Panc1 (cell line): ENCODE measurements around the gene SH2D5. TPM values are rescaled to one million over a fixed set of nuclear protein-coding genes. Genes with fewer than 3 reads are reported as not detected.
A peak's percentile ranks its signal among the peaks of the same experiment; 100 is the strongest.

Experiments used
- ATAC-seq: fragments of 200-7000 bp; cut with Tn5 transposase; 2 replicates; pipeline ENCODE4 v1.9.1; 2020; ENCODE audit warnings: mild to moderate bottlenecking, moderate library complexity
- BruUV-seq: library from RNA; stranded (reverse); fragments of 400-500 nt; replicated peaks from 2 replicates; lab custom pipeline; 2021; lab: Mats Ljungman, UMichigan
- CTCF ChIA-PET: fragments of 300-600 bp; sonication (Branson Sonifier 250); formaldehyde crosslinking; loops from one replicate; lab custom pipeline; 2022; ENCODE audit warnings: antibody characterized with exemption; lab: Charles Lee
- POLR2A ChIA-PET: fragments of 300-600 bp; sonication (Branson Sonifier 250); formaldehyde crosslinking; loops from one replicate; lab custom pipeline; 2022; ENCODE audit warnings: antibody characterized with exemption; lab: Charles Lee
- DNase-seq: peaks from one replicate; pipeline ENCODE4 v3.0.0-alpha.2; 2010; ENCODE audit warnings: low read depth, low spot score
- H3K27ac ChIP-seq: 2 replicates; pipeline ENCODE4 v1.5.1; 2011; ENCODE audit warnings: mild to moderate bottlenecking, low read length, inconsistent platforms
- H3K27me3 ChIP-seq: fragments of 200-500 bp; sonication (Bioruptor generic); 2 replicates; pipeline ENCODE4 v1.6.0; 2014; ENCODE audit warnings: low read length, inconsistent platforms; ENCODE audit not compliant: control insufficient read depth, insufficient read depth
- H3K36me3 ChIP-seq: fragments of 200-500 bp; sonication (Bioruptor generic); 2 replicates; pipeline ENCODE4 v1.5.1; 2014; ENCODE audit warnings: inconsistent platforms, mild to moderate bottlenecking, low read length, moderate library complexity; ENCODE audit not compliant: control insufficient read depth, insufficient read depth
- H3K4me1 ChIP-seq: 2 replicates; pipeline ENCODE4 v1.5.1; 2011; ENCODE audit warnings: inconsistent platforms, mild to moderate bottlenecking, low read length, moderate library complexity; ENCODE audit not compliant: control insufficient read depth, insufficient read depth
- H3K4me3 ChIP-seq, 2 experiments: 2 replicates each; pipeline ENCODE4 v1.5.1; 2011 to 2012; ENCODE audit warnings: low read depth in 2 of 2, low read length in 2 of 2, mild to moderate bottlenecking in 2 of 2, inconsistent platforms in 1 of 2, moderate library complexity in 1 of 2
- H3K9me3 ChIP-seq: fragments of 200-500 bp; sonication (Bioruptor generic); 2 replicates; pipeline ENCODE4 v1.5.1; 2014; ENCODE audit warnings: low read depth, mild to moderate bottlenecking, inconsistent platforms, low read length, moderate library complexity; ENCODE audit not compliant: control insufficient read depth, insufficient read depth
- POLR2AphosphoS5 ChIP-seq: IDR thresholded peaks from 2 replicates; pipeline ENCODE4 v1.6.1; 2012; ENCODE audit warnings: mild to moderate bottlenecking, low read depth, low read length, moderate library complexity
- SIN3A ChIP-seq: IDR thresholded peaks from 2 replicates; pipeline ENCODE4 v1.6.1; 2012; ENCODE audit warnings: low read depth, mild to moderate bottlenecking, low read length, moderate library complexity, borderline replicate concordance; ENCODE audit not compliant: insufficient read depth
- TCF7L2 ChIP-seq: IDR thresholded peaks from 2 replicates; pipeline ENCODE4 v1.6.1; 2011; ENCODE audit warnings: mild to moderate bottlenecking, low read depth, low read length, inconsistent platforms
- in situ Hi-C: cut with HindIII; loops from 2 replicates; pipeline ENCODE4 v1.10.0; 2016; ENCODE audit warnings: low sequenced_read_pairs, low pct_unique_long_range_greater_than_20kb
- intact Hi-C: fragments of 100-400 bp; cut with micrococcal nuclease; formaldehyde crosslinking; loops from one replicate; pipeline ENCODE4 v1.10.0; 2022; ENCODE audit not compliant: unreplicated experiment
- total RNA-seq: library from RNA; stranded (reverse); gene quantifications from one replicate; pipeline ENCODE4 v1.2.1, GENCODE V29; 2021; ENCODE audit not compliant: unreplicated experiment
- TF ChIP-seq, protein P1 (sequence below), 2 experiments: IDR thresholded peaks; 2 replicates each; pipeline ENCODE4 v1.6.1; 2011 to 2012; ENCODE audit warnings: low read depth in 2 of 2, control low read depth in 1 of 2, low read length in 1 of 2, mild to moderate bottlenecking in 1 of 2, moderate library complexity in 1 of 2; ENCODE audit not compliant: insufficient read depth in 1 of 2
- TF ChIP-seq, protein P2 (sequence below): fragments of 450-650 bp; IDR thresholded peaks from 2 replicates; pipeline ENCODE4 v1.5.1; 2017; ENCODE audit warnings: mild to moderate bottlenecking

Gene SH2D5
- total RNA-seq, 1 experiment from 2014 or later: 23.3 TPM

DNA sequence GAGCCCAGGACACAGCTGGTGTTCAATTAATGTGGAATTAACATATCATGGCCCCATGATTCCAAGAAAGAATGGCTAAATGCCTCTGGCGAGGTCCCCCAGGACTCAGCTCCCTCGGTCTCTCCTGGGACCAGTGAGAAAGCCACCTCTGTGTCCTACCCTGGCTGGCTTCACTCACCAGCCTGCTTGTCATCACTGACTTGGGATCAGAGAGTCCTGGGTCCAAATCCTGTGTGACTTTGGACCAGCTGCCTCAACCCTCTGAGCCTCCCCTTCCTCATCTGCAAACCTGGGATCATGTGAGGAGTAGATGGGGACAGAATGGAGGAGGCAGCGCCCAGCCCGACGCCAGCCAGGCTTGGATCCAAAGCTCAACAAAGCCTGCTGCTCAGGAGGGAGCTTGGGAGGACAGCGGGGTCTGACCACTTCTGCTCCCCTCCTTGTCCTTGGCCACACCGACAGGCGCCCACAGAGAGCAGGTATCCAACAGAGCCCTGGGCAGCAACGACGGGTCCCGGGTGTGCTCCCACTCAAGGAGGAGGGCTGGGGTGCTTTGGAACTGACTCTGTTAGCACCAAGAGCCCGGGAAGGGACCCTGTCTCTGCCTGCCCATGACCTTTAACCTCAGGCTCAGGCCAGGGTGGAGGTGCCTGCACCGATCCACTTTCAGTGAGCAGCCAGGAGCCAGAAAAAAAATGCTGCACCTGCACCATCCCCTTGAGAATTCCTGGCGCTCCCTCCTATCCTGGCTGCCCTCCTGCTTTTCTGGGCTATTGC is 3.2 kb downstream of the SH2D5 start:
- peaks cover 28% of the 10 kb centered on the region for H3K4me1 ChIP-seq
- TF ChIP-seq TCF7L2 (no peak), POLR2AphosphoS5 (no peak), SIN3A (no peak)
- TF ChIP-seq, protein P1, sequence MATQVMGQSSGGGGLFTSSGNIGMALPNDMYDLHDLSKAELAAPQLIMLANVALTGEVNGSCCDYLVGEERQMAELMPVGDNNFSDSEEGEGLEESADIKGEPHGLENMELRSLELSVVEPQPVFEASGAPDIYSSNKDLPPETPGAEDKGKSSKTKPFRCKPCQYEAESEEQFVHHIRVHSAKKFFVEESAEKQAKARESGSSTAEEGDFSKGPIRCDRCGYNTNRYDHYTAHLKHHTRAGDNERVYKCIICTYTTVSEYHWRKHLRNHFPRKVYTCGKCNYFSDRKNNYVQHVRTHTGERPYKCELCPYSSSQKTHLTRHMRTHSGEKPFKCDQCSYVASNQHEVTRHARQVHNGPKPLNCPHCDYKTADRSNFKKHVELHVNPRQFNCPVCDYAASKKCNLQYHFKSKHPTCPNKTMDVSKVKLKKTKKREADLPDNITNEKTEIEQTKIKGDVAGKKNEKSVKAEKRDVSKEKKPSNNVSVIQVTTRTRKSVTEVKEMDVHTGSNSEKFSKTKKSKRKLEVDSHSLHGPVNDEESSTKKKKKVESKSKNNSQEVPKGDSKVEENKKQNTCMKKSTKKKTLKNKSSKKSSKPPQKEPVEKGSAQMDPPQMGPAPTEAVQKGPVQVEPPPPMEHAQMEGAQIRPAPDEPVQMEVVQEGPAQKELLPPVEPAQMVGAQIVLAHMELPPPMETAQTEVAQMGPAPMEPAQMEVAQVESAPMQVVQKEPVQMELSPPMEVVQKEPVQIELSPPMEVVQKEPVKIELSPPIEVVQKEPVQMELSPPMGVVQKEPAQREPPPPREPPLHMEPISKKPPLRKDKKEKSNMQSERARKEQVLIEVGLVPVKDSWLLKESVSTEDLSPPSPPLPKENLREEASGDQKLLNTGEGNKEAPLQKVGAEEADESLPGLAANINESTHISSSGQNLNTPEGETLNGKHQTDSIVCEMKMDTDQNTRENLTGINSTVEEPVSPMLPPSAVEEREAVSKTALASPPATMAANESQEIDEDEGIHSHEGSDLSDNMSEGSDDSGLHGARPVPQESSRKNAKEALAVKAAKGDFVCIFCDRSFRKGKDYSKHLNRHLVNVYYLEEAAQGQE (IDR thresholded peaks at IDR 0.05; ENCODE audit: insufficient read depth in 1 of 2, low read depth in 2 of 2, low read length in 1 of 2): no peak
- TF ChIP-seq, protein P2, sequence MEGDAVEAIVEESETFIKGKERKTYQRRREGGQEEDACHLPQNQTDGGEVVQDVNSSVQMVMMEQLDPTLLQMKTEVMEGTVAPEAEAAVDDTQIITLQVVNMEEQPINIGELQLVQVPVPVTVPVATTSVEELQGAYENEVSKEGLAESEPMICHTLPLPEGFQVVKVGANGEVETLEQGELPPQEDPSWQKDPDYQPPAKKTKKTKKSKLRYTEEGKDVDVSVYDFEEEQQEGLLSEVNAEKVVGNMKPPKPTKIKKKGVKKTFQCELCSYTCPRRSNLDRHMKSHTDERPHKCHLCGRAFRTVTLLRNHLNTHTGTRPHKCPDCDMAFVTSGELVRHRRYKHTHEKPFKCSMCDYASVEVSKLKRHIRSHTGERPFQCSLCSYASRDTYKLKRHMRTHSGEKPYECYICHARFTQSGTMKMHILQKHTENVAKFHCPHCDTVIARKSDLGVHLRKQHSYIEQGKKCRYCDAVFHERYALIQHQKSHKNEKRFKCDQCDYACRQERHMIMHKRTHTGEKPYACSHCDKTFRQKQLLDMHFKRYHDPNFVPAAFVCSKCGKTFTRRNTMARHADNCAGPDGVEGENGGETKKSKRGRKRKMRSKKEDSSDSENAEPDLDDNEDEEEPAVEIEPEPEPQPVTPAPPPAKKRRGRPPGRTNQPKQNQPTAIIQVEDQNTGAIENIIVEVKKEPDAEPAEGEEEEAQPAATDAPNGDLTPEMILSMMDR: no peak
- ATAC-seq (no peak), DNase-seq (no peak)
- intact Hi-C loops: no loop called here
- H3K9me3 ChIP-seq: no peaks in the 10 kb centered on the region
- no peaks in the 10 kb centered on the region for H3K27me3 ChIP-seq
- ChIA-PET CTCF (interaction anchor here (0.8 kb wide), 1 partner anchor 33 kb away, joined by 3 read pairs; no protein-coding TSS in a partner anchor), POLR2A (no interaction called here)
- H3K27ac ChIP-seq: no peak overlapping the region
- no peaks in the 10 kb centered on the region for H3K36me3 ChIP-seq
- in situ Hi-C loops: no loop called here
- H3K4me3 ChIP-seq: no peak overlapping the region
- TSS peak; percentile 53 for BruUV-seq

DNA sequence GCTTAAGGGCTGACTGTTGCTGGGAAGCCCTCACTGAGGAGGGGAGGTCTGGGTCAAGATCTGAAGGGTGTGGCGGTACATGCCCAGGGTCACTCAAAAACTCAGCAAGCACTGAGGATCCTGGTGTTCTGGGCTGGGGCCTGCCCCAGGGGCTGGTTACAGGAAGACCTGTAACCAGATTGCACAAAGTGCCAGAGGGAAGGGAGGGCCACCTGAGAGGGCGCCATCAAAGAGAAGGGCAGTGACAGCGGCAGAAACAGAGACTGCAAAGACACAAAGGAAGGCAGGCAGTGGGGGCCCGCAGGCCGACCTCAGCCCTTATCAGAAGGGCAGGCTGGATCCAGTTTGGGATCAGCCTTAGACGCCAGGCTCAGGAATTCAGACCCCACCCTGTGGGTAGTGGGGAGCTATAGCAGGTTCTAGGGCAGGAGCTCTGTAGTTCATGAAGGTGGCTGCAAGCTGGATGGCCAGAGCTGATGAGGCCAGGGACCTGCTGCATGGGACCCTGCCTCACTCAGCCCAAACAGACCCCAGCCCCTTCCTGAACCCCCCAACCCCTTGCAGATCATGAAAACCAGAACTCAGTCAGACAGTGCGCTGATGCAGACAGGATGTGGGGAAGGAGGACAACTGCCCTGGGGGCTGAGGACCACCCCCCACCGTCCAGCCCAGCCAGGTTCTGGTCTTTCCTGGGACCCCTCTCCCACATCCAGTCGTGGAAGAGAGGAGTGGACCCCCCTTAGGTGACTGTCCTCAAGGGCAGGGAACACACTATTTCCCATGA is 3.9 kb downstream of the SH2D5 start:
- TF ChIP-seq SIN3A (no peak), TCF7L2 (no peak), POLR2AphosphoS5 (no peak)
- TF ChIP-seq, protein P1 (IDR thresholded peaks at IDR 0.05; ENCODE audit: insufficient read depth in 1 of 2, low read depth in 2 of 2, low read length in 1 of 2): no peak
- TF ChIP-seq, protein P2: no peak
- Histone ChIP-seq H3K36me3 (no peaks in the 10 kb centered on the region), H3K4me3 (no peak overlapping the region), H3K27me3 (no peaks in the 10 kb centered on the region), H3K27ac (no peak overlapping the region), H3K9me3 (no peaks in the 10 kb centered on the region), H3K4me1 (peaks cover 23% of the 10 kb centered on the region)
- intact Hi-C loops (no loop called here), in situ Hi-C loops (no loop called here)
- POLR2A ChIA-PET: no interaction called here
- BruUV-seq: no TSS peak
- no peak for DNase-seq
- ATAC-seq: no peak
- CTCF ChIA-PET: interaction anchor here (0.8 kb wide), 1 partner anchor 32 kb away, joined by 3 read pairs; no protein-coding TSS in a partner anchor
